ENCODE results near the gene PPP1R16B. TPM values are rescaled to one million over a fixed set of nuclear protein-coding genes. Genes with fewer than 3 reads are reported as not detected.

Gene PPP1R16B
- 0.03 TPM in 1 of 2 replicates, not detected in the other for total RNA-seq
- polyA plus RNA-seq (2012) = not detected

DNA sequence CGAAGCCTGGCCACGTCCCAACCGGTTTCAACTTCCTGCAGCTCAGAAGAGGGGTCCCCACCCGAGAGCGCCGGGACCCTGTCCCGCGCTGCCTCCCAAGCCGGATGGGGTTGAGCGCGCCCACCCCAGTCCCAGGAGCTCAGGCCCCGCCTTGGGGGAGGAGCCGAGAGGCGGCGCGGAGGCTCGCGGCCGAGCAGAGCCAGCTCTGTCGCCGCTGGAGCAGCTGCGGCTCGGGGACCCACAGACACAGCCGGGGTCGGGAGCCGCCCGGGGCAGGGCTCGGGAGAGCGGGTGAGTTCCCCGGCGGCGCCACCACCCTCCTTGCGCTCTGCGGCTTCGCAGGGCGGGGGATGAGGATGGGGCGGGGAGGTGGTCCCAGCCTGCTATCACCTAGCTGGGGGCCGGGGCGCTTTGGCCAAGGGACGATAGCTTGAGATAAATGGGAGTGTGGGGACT, at the start of gene PPP1R16B:
Gene PPP1R16B (plus strand): TSS at position 196 of the 456 bp plus-strand sequence. CDS start 30,229 bp downstream, outside the sequence.
- DNase-seq (ENCODE audit: low read depth) = peak; percentile 20

DNA sequence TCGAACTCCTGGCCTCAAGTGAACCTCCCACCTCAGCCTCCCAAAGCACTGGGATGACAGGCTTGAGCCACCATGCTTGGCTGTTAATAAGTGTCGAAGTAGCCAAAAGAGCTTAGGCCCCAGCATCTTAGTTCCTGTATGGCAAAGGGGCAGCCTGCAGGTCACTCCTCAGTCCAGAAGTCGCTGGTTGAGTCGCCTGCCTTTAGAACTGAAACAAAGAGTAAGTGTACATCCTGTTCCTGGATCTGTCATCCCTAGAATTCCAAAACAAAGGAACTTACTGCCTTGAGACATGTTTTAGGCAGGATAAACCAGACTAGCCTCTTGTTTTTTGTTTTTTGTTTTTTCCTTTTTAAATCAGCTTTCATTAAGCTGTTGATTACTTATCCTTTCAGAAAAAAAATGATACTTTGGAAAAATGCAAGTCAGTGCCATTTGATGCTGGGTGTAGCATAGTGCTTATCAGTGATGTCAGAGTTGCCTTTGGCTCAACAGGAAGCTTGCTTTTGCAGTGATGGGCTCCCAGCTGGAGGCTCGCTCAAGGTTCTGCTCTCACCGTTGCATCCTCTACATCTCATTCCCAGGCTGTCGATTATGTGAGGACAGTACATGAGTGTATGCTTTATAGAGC, 48.2 kb upstream of the PPP1R16B start:
- no peak for DNase-seq (ENCODE audit: low read depth)

DNA sequence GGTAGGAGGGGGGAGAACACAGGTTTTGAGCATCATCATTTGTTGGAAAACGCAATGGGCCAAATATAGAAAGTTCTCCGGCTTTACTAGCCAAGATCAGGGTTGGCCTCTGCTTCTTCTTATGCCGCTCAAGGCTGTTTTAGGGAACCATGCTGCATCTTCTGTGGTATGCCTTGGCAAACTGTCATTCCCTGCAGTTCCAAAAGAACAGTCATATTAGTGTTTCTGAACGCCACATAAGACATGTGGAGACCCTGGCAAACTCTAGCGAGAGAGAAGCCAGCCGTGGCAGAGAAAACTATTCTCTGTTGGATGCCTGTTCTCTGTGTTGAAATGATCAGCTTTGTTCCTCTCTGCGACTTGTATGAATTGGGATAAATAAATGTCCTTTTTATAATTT, 46.4 kb upstream of the PPP1R16B start:
- no peak for DNase-seq (ENCODE audit: low read depth)

DNA sequence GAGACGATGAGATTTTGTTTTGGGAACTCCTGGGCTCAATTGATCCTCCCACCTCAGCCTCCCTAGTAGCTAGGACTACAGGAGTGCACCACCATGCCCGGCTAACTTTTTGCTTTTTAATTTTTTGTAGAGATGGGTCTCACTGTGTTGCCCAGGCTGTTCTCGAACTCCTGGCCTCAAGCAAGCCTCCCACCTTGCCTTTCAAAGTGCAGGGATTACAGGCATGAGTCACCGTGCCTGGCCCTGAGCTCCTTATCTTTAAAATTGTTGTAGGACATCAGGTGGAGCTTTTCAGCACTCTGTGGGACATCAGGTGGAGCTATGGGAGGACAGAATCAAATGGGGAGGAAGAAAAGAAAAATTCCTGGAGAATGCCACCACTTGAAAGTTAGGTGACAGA, 44.5 kb upstream of the PPP1R16B start:
- no peak for DNase-seq (ENCODE audit: low read depth)

DNA sequence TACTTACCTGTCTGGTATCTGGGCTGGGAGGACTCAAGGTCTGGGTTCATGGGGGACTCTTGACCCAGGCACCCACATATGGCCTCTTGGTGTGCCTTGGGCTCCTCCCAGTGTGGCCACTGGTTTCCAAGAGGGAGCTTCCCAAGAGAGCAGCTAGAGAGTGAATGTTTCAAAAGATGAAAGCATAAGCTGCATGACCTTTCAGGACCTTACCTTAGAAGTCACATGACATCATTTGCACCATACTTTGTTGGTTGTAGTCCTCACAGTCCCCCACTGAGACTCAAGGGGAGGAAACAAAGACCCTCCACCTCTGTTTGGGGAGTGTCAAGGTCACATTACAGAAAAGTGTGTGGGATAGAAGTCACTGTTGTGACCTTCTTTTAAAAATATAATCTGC, 43.3 kb upstream of the PPP1R16B start:
- no peak for DNase-seq (ENCODE audit: low read depth)

DNA sequence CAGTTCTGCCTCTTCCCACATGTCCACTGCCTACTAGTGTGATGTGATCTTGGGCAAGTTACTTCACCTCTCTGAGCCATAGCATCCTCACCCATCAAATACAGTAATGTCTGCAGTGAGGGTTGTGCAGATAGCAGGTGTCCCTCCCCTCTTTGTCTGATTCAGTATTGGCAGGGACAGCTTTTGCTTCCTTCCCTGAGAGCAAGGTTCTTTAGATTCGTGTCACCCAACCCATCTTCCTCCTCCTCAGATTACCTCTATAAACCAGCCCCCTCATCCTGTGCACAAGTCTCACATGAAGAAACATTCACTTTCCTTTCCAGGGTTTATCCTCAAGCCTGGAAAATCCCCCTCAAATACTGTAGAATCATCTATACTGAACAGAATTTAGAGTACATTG, 41.9 kb upstream of the PPP1R16B start:
- no peak for DNase-seq (ENCODE audit: low read depth)

DNA sequence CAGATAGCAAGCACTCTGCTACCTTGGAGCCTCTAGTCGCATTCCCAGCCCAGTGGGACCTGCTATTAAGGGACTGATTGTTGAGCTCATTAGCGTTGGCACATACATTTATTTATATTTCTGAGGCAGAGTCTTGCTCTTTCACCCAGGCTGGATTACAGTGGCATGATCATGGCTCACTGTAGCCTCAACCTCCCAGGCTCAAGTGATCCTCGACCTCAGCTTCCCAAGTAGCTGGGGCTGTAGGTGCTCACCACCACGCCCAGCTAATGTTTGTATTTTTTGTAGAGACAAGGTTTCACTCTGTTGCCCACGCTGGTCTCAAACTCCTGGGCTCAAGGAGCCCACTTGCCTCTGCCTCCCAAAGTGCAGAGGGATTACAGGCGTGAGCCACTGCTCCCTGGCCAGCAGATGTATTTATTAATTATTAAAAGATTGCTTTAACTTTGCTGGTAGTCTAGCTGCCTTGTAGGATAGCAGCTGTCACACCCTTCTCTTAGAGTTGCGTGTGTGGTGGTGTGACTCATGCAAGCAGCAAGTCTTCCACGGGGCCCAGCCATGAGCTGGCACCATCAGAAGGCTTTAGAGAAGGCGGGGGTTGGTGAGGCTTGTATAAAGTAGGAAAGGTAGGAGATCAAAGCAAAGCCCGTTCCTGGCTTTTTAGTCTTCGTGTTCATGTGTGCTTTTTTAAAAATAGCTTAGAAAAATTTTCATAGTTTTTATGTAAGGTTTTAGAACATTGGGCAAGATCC, 40.8 kb upstream of the PPP1R16B start:
- peak; percentile 95 for DNase-seq (ENCODE audit: low read depth)

DNA sequence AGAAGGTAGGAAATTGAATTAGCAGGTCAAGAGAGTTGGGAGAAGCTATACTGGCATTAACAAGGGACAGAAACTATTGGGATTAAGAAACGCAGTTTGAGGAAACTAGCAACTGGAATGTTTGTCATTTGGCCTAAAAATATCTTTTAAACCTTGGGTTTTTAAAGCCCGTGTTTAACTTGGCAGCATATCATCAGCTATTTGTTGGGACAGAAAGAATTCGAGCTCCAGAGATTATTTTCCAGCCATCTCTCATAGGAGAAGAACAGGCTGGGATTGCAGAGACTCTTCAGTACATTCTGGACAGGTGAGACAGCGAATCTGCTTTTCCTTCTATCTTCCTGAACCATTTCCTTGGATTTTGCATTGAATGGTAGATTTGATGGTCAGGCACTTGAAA, 39.4 kb upstream of the PPP1R16B start:
- no peak for DNase-seq (ENCODE audit: low read depth)

DNA sequence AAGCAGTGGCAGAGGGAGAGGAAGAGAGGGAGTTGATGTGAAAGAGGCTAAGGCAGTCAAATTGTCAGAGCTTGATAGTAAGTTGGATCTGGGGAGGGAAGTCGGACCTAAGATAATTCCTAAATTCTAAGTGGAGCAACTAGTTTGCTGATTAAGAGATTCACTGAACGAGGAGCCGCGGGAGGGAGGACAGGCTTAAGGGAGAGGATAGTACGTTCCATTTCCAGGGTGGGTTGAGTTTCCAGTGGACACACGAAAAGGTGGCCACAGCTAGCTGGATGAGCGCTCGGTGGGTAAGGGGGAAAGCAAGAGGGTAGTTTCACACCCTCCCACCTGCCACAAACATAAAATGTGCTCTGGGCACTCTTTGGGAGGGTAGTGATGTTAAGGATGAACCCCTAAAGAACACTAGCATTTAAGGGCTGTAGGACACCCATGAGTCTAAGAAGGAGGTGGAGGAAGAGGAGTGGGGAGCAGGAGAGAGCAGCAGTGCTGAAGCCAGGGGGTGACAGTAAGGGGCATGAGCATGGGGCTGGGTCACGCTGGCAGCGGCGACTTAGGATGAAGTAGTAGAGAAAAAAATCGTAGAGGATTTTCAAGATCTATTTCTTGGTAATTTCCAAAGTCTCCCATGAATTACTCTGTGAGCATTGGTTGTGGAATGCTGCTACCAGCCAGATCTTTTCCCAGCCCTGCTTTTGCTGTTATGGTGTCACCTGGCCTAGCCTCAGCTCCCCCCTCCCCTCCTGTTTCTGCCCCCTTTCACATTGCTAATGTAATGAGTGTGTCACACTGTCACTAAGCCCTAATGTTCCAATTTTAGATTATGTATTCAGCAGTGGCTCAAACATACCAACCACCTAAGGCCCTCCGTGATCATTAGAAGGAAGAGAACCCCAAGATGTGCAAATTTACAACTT, 35.9 kb upstream of the PPP1R16B start:
- DNase-seq (ENCODE audit: low read depth) = no peak

DNA sequence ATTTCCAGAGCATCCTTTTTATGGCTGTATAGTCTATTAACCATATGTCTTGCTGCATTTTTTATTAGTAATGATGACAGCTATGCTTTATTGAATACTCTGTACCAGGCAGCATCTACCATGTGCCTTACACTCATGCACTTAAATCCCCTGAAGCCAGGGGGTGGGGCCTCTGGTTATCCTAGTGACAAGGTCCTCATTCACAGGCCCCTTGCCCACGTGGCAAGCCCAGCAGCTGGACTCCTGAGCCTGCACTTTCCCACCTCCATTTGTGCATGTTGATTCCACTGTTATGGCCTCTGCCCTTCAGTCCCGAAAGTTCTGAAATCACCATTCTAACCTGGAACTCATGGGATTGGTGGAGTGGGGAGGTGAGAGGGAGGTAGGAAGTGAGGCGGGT, 35.0 kb upstream of the PPP1R16B start:
- DNase-seq (ENCODE audit: low read depth) = no peak

DNA sequence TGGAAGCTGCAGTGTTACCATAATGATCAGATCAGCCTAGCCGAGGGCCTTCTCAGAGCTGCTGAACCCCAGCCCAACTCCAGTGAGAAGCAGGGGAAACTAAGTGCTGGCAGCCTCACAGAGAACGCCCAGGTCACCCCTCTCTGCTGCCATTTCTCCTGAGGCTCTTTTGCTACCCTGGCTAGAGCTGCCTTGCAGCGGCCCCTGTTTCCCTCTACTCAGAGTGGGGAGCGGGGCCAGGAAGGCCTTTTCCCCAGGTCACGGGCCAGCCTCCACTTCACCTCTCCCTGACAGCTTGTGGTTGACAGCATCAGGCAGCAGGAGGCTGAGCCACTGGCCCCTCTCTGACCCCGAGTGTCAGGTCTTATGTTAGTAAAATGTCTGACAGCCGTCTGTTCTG, 34.5 kb upstream of the PPP1R16B start:
- no peak for DNase-seq (ENCODE audit: low read depth)

DNA sequence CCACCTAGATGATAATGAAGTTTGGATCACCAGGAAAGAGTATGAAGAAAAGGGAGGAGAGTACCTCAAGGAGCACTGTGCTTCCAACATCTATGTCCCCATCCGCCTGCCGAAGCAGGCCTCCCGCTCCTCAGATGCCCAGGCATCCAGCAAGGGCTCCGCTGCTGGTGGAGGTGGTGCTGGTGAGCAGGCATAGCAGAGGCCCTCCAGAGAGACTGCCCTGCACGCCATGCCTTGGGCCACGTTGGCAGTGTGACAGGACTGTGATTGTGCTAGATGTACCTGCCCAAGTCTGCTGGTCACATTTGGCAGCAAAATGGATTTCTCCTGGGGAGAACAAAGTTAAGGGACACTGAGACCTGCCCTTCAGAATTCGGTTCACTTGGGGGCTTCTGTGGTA, 33.9 kb upstream of the PPP1R16B start:
- DNase-seq (ENCODE audit: low read depth) = no peak

DNA sequence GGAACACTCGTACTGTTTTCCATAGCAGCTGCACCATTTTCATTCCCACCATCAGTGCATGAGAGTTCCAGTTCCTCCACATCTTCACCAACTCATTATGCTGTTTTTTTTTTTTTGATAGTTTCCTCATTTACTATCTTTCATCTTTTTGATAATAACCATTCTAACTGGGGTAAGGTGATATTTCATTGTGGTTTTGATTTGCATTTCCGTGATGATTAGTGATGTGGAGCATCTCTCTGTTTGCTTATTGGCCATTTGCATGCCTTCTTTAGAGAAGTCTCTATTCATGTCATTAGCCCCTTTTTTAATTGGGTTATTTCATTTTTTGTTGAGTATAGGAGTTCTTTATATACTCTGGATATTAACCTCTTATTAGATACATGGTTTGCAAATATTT, 31.3 kb upstream of the PPP1R16B start:
- DNase-seq (ENCODE audit: low read depth) = no peak

DNA sequence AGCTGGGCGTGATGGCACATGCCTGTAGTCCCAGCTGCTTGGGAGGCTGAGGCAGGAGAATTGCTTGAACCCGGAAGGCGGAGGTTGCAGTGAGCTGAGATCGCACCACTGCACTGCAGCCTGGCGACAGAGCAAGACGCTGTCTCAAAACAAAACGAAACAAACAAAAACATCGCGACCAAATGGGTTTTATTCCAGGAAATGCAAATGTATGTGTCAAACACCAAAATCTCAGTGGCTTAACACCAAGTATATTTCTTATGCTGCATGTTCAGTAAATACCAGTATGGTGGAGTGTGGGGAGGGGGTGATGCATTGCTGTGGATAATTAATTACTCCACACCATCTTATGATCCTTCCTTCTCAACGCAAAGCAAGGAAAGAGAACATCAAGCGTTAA, 29.1 kb upstream of the PPP1R16B start:
- DNase-seq (ENCODE audit: low read depth) = no peak

DNA sequence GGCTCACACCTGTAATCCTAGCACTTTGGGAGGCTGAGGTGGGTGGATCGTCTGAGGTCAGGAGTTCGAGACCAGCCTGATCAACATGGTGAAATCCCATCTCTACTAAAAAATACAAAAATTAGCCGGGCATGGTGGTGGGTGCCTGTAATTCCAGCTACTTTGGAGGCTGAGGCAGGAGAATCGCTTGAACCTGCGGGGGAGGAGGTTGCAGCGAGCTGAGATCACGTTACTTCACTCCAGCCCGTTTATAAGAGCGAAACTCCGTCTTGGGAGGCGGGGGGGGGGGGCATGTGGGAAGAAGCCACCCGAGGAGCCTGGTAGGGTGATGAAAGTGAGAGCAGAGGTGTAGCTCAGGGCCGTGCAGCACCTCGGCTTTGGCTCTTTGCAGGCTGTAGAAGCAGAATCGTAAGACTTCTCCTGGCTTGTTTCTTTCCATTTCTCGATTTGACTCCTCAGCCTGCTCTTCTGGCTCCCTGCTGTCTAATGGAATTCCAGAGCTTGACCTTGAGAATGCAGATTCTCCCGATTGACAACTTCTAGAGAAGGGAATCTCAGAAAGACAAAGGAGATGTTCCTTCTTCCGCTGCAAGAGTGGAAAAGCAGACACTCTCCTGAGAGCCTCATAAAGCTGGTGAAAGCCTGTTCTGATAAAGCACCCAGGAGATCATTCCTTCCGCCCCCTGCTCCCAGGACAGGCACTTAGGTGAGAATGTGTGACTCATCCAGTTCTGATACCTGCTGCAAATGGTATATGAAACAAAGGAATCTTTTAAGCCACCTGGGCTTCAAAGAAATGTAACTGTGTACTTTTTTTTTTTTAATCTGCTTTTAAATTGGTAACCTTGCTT, 26.0 kb upstream of the PPP1R16B start:
- no peak for DNase-seq (ENCODE audit: low read depth)

DNA sequence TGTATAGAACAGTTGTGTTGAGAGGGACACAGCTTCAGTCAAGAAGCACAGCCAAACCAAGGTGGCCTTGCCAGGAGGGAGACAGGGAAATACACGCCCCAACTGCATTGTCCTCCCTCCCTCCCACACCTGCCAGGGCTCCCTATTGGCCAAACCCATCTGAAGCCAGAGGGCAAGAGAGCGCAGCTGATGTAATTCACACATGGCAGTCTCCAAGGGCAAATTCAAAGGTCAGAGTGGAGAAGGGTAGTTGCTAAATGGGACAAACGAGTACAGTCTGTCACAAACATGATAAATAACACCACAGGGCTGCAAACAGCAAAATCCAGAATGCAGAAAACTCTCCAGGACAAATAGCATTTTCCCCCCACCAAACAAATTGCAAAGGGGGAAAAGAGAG, 23.2 kb upstream of the PPP1R16B start:
- DNase-seq (ENCODE audit: low read depth) = no peak

DNA sequence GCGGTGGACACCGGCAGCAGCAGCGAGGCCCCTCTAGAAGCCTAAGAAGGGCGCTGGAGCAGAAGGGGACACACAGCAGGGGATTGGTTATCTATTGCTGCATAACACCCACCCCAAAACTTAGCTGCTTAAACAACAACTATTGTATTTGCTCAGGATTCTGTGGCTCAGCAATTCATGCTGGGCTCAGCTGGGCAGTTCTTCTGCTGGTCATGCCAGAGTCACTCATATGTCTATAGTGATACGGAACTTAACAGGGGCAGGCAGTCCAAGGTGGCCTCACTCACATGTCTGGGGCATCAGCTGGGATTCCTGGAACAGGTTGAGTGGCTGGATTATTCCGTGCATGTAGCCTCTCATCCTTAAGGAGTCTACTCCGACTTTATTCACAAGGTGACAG, 17.6 kb upstream of the PPP1R16B start:
- DNase-seq (ENCODE audit: low read depth) = no peak

DNA sequence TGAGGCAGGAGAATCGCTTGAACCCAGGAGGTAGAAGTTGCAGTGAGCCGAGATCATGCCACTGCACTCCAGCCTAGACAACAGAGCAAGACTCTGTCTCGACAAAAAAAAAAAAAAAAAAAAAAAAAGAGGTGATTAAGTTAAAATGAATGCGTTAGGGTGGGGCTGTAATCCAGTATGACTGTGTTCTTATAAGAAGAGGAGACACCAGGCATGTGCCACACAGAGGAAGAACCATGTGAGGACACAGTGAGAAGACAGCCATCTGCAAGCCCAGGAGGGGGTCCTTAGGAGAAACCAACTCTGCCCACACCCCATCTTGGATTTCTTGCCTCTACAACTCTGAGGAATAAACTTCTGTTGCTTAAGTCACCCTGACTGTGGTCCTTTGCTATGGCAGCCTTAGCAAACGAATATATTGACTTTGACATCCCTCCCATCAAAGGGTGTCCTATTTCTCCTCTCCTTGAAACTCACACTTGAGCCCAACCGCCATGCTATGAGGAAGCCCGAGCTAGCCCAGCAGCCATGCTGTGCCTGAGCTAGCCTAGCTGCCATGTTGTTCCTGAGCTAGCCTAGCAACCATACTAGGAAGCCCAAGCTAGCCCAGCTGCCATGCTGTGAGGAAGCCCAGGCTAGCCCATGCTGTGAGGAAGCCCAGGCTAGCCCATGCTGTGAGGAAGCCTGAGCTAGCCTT, 15.8 kb upstream of the PPP1R16B start:
- DNase-seq (ENCODE audit: low read depth) = no peak

DNA sequence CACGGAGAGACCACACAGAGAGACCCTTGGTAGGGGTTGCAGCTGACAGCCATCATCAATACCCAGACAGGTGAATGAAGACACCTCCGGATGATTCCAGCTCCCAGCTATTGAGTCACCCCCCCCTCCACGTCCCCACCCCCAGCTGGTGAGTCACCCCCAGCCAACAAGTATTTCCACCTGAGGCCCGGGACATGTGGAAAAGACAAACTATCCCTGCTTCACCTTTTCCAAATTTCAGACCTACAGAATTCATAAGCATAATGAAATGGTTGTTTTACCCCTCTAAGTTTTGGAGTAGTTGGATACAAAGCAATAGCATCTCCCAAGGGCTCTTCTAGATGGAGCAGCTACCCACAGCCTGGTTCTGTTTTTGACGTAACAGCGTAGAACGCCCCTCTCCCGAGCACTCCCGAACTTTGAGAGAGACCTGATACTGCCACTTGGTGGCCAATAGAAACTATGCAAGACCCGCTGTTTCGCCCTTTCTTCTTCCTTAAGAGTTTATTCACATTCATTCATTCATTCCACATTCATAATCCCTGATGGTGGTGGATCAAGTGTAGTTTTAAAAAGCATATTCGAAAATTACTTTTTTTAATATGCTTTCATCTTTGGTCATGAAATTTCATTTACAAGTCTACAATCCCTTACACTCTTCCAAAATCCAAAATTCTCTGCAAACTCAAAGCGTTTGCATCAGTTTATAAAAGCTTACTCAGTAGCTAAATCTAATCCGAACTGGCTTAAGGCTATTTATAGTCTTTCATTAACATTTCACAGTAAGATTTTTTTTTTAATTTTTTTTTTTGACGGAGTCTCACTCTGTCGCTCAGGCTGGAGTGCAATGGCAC, 15.1 kb upstream of the PPP1R16B start:
- DNase-seq (ENCODE audit: low read depth) = peak; percentile 46

Data from myocyte (in vitro differentiated cells).